ENCODE measurements around the gene ARSK. TPM values are rescaled to one million over a fixed set of nuclear protein-coding genes. Genes with fewer than 3 reads are reported as not detected.

Gene ARSK
- total and polyA plus RNA-seq, 2 of the 4 experiments (the other 2 are of a cell fraction) = 15.1 to 22.0 TPM

DNA sequence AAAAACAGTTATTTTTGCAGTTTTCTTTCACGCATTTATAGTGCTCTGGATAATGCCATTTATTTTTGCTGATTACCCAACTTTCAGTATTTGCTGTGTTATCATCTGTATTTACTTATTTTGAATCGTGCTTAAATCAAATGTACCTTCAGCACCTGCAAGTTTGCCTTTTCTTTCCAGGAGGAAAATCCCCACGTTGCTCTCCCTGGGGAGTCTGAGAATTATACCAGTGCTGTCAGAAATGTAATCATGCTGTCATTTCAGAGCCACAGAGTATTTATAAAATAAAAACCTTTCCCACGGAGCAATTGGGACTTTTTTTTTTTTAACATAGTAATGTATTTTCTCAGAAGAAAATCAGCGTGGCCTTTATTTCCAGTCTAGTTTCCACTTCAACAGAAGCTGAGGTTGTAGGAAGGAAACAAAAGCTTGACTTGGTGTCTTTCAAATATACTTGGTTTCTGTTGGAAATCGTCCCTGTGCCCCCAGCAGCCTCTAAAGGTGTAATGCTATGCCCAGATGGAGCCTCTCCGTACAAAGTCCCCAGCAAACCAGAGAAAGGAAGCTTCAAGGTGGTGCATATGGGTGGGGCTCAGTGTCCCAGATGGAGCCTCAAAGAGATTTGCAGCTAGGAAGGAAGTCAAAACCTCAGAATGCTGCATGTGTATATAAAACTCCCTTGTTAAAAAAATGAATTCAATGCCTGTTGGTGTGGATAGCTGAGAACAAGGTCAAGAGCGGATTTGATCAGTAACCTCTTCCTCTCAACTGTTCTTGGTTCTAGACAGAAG, 67.1 kb downstream of the ARSK start:
- Histone ChIP-seq H3K18ac (ENCODE audit: low read depth, low read length) (no peak overlapping the region), H4K20me1 (ENCODE audit: insufficient read depth, low read length) (no peaks in the 10 kb centered on the region), H2BK20ac (ENCODE audit: low read depth, low read length) (no peak overlapping the region), H2AFZ (replicated peaks; ENCODE audit: low read length, poor library complexity) (no peak overlapping the region), H3K27ac (ENCODE audit: insufficient read depth, low read length) (no peak overlapping the region), H3K4ac (ENCODE audit: low read depth, low read length) (no peak overlapping the region), H2BK15ac (ENCODE audit: low read depth, low read length) (no peak overlapping the region), H3K36me3 (ENCODE audit: control insufficient read depth, insufficient read depth, low read length) (no peaks in the 10 kb centered on the region), H3K27me3 (ENCODE audit: control insufficient read depth, insufficient read depth, low read length) (no peaks in the 10 kb centered on the region), H2BK120ac (ENCODE audit: low read depth, low read length) (no peak overlapping the region), H2AK9ac (replicated peaks; ENCODE audit: low read depth, low read length, poor library complexity) (no peak overlapping the region), H2BK5ac (ENCODE audit: low read depth, low read length, poor library complexity, severe bottlenecking) (no peak overlapping the region), H3K9ac (ENCODE audit: low read depth, low read length) (no peak overlapping the region; the same call in 1 of the 2 replicates), H3K79me1 (ENCODE audit: low read depth in 1 of 2, low read length in 2 of 2) (no peaks in the 10 kb centered on the region), H3K56ac (ENCODE audit: extremely low read depth, insufficient read depth, low read length) (no peak overlapping the region), H3K14ac (replicated peaks; ENCODE audit: low read depth, low read length) (0 out of 2 replicates have a peak overlapping the region, but pooled peaks have one; percentile 3), H3K4me2 (ENCODE audit: low read depth, low read length) (peak overlapping the region; percentile 84; the same call in 1 of the 2 replicates), H4K5ac (ENCODE audit: low read depth, low read length) (no peak overlapping the region), H2AK5ac (ENCODE audit: low read depth, low read length) (no peak overlapping the region), H3K9me1 (ENCODE audit: insufficient read depth, low read length) (no peaks in the 10 kb centered on the region), H3K4me3 (ENCODE audit: insufficient read depth, low read depth, low read length) (peak overlapping the region; percentile 43; the same call in 1 of the 2 replicates), H3K23ac (ENCODE audit: low read depth, low read length) (peak overlapping the region; percentile 88; the same call in 1 of the 2 replicates), H4K91ac (ENCODE audit: insufficient read depth, low read depth, low read length) (no peak overlapping the region), H3K9me3 (ENCODE audit: control insufficient read depth, insufficient read depth, low read length) (no peaks in the 10 kb centered on the region), H3K4me1 (ENCODE audit: control insufficient read depth, insufficient read depth, low read length) (peaks cover 13% of the 10 kb centered on the region), H4K8ac (ENCODE audit: low read depth in 2 of 2, low read length in 2 of 2) (peak overlapping the region in 1 of 2 experiments; percentile 17; a peak in 2 of 4 replicates)
- ATAC-seq (ENCODE audit: low read depth) = no peak
- CTCF ChIA-PET = interaction anchor here (1.3 kb wide), 1 partner anchor 22 kb away, joined by 3 read pairs; no protein-coding TSS in a partner anchor
- POLR2A ChIA-PET (ENCODE audit: unreplicated experiment) = no interaction called here
- intact Hi-C loops (cut with micrococcal nuclease) = no loop called here
- in situ Hi-C loops (cut with MboI; ENCODE audit: low sequenced_read_pairs) = no loop called here
- no CpG with 5 or more reads among the region's 8 CpGs for WGBS, 2 experiments (ENCODE audit: extremely low coverage in 2 of 2, insufficient read length in 1 of 2)
- dilution Hi-C loops (cut with HindIII; ENCODE audit: low sequenced_read_pairs, unreplicated experiment) = no loop called here
- no TSS peak for BruUV-seq (replicated peaks)
- DNase-seq = no peak
- TF ChIP-seq FOS (IDR thresholded peaks at IDR 0.05; ENCODE audit: low read depth, low read length) (no peak), SMC3 (IDR thresholded peaks at IDR 0.05; ENCODE audit: low read depth, low read length) (no peak), CHD1 (IDR thresholded peaks at IDR 0.05; ENCODE audit: low read depth, low read length) (no peak), NFE2L2 (IDR thresholded peaks at IDR 0.05; ENCODE audit: low read depth, low read length) (no peak), MAZ (IDR thresholded peaks at IDR 0.05; ENCODE audit: borderline replicate concordance, low read depth, low read length) (no peak), MAFK (IDR thresholded peaks at IDR 0.05; ENCODE audit: low read depth, low read length) (no peak), RCOR1 (IDR thresholded peaks at IDR 0.05; ENCODE audit: insufficient replicate concordance, low read length) (no peak), RFX5 (IDR thresholded peaks at IDR 0.05; ENCODE audit: low read depth, low read length) (no peak), POLR2A (IDR thresholded peaks at IDR 0.05; ENCODE audit: low read depth, low read length) (no peak)
